Ascending aorta (tissue), 2 donors: ENCODE measurements around the gene APBB2. TPM values are rescaled to one million over a fixed set of nuclear protein-coding genes. Genes with fewer than 3 reads are reported as not detected.

Experiments used
- DNase-seq, 2 donors: peaks; one replicate each; pipeline ENCODE4 v3.0.0-alpha.2; 2019; ENCODE audit warnings: low spot score in 2 of 2
- H3K27ac ChIP-seq, 2 donors: fragments of 200-600 bp; sonication (generic); one replicate each; pipeline ENCODE4 v1.5.1; 2016 to 2017; ENCODE audit warnings: mild to moderate bottlenecking in 1 of 2
- H3K27me3 ChIP-seq: fragments of 200-600 bp; sonication (generic); one replicate; pipeline ENCODE4 v1.5.1; 2017
- H3K36me3 ChIP-seq, 2 donors: fragments of 200-600 bp; sonication (generic); one replicate each; pipeline ENCODE4 v1.5.1; 2016
- H3K4me1 ChIP-seq, 2 donors: fragments of 200-600 bp; sonication (generic); one replicate each; pipeline ENCODE4 v1.5.1; 2016 to 2017; ENCODE audit warnings: mild to moderate bottlenecking in 1 of 2
- H3K4me3 ChIP-seq, 2 donors: fragments of 200-600 bp; sonication (generic); one replicate each; pipeline ENCODE4 v1.5.1; 2016 to 2017; ENCODE audit warnings: mild to moderate bottlenecking in 1 of 2
- H3K9me3 ChIP-seq, 2 donors: fragments of 200-600 bp; sonication (generic); one replicate each; pipeline ENCODE4 v1.5.1; 2016
- CTCF ChIP-seq, 3 experiments: fragments of 200-600 bp in 2 of 3; fragments of 450-650 bp in 1 of 3; sonication (generic) in 2 of 3; IDR thresholded peaks; one replicate each; pipeline ENCODE4 v1.5.1; 2016 to 2019; ENCODE audit warnings: antibody characterized with exemption in 3 of 3, mild to moderate bottlenecking in 1 of 3, moderate library complexity in 1 of 3
- intact Hi-C: fragments of 100-400 bp; cut with DNase I; formaldehyde crosslinking; loops from one replicate; pipeline ENCODE4 v1.15.1; 2023
- total RNA-seq: library from RNA; depleted of rRNA; stranded (reverse); fragments of >200 nt; gene quantifications from one replicate; pipeline ENCODE4 v1.1.0, GENCODE V29; 2016

Gene APBB2
- total RNA-seq, 1 donor from 2014 or later, result 51.4 TPM

GRCh38 chr4:41216294-41217019, 2.1 kb upstream of the APBB2 start:
- Histone ChIP-seq H3K36me3 (no peaks in the 10 kb centered on the region), H3K27me3 (no peaks in the 10 kb centered on the region), H3K9me3 (no peaks in the 10 kb centered on the region), H3K27ac (peak overlapping the region; percentile 87 to 91), H3K4me3 (peak overlapping the region; percentile 59 to 61), H3K4me1 (peaks cover 7 to 11% of the 10 kb centered on the region in 2 donors)
- TF ChIP-seq CTCF (IDR thresholded peaks at IDR 0.05), result peak; percentile 24 to 29 (median 24)
- DNase-seq, result peak in 1 of 2 donors; percentile 88
- intact Hi-C loops, result loop anchor here (10.0 kb wide), 1 partner anchor 482 kb away; no protein-coding TSS in a partner anchor

- no peaks in the 10 kb centered on the region for H3K9me3 ChIP-seq
- H3K4me3 ChIP-seq, result peak overlapping the region; percentile 59 to 61
- H3K27me3 ChIP-seq, result no peaks in the 10 kb centered on the region
- peaks cover 7 to 13% of the 10 kb centered on the region in 2 donors for H3K4me1 ChIP-seq
- H3K36me3 ChIP-seq, result no peaks in the 10 kb centered on the region
- DNase-seq, result no peak
- H3K27ac ChIP-seq, result peak overlapping the region; percentile 87 to 91
- no peak for TF ChIP-seq CTCF (IDR thresholded peaks at IDR 0.05)
- intact Hi-C loops, result loop anchor here (2.0 to 10.0 kb wide), 2 partner anchors 95 to 481 kb away; no protein-coding TSS in a partner anchor
Observed at GRCh38 chr4:41215969-41216293, 1.6 kb upstream of the APBB2 start.

GRCh38 chr4:41215155-41215554, 813 bp upstream of the APBB2 start:
- Histone ChIP-seq H3K4me1 (peaks cover 7 to 15% of the 10 kb centered on the region in 2 donors), H3K27me3 (no peaks in the 10 kb centered on the region), H3K9me3 (no peaks in the 10 kb centered on the region), H3K27ac (peak overlapping the region; percentile 87 to 91), H3K4me3 (peak overlapping the region in 1 of 2 donors; percentile 92), H3K36me3 (no peaks in the 10 kb centered on the region)
- no peak for TF ChIP-seq CTCF (IDR thresholded peaks at IDR 0.05)
- no peak for DNase-seq
- intact Hi-C loops, result loop anchor here (2.0 to 10.0 kb wide), 2 partner anchors 94 to 480 kb away; no protein-coding TSS in a partner anchor

- Histone ChIP-seq H3K27me3 (no peaks in the 10 kb centered on the region), H3K4me3 (peak overlapping the region; percentile 88 to 92), H3K36me3 (no peaks in the 10 kb centered on the region), H3K9me3 (no peaks in the 10 kb centered on the region), H3K27ac (peak overlapping the region; percentile 87 to 91), H3K4me1 (peaks cover 7 to 16% of the 10 kb centered on the region in 2 donors)
- intact Hi-C loops, result loop anchor here (1.0 to 10.0 kb wide), 6 partner anchors 94 to 480 kb away; no protein-coding TSS in a partner anchor
- DNase-seq, result no peak
- TF ChIP-seq CTCF (IDR thresholded peaks at IDR 0.05), result no peak
Observed at GRCh38 chr4:41214825-41215146, 444 bp upstream of the APBB2 start.

- H3K4me3 ChIP-seq, result peak overlapping the region; percentile 88 to 92
- intact Hi-C loops, result loop anchor here (1.0 to 10.0 kb wide), 9 partner anchors 37 to 479 kb away; no protein-coding TSS in a partner anchor
- DNase-seq, result peak in 1 of 2 donors; percentile 70
- H3K27me3 ChIP-seq, result no peaks in the 10 kb centered on the region
- peak overlapping the region; percentile 87 to 91 for H3K27ac ChIP-seq
- H3K36me3 ChIP-seq, result no peaks in the 10 kb centered on the region
- peak in 1 of 3 experiments; percentile 2 for TF ChIP-seq CTCF (IDR thresholded peaks at IDR 0.05)
- peaks cover 7 to 18% of the 10 kb centered on the region in 2 donors for H3K4me1 ChIP-seq
- no peaks in the 10 kb centered on the region for H3K9me3 ChIP-seq
Observed at GRCh38 chr4:41213625-41214135, 662 bp downstream of the APBB2 start.
